HuH-7.5 (cell line): ENCODE data around the gene GSTA5.
"Not testable (repeated sequence)": the region's sequence is repeated elsewhere in the genome, so short reads cannot be mapped to it uniquely, and the experiment has no call there.

Experiments
- DNase-seq: peaks from one replicate; pipeline ENCODE4 v3.0.0; 2011; ENCODE audit warnings: low spot score

GSTA5 gene

DNA sequence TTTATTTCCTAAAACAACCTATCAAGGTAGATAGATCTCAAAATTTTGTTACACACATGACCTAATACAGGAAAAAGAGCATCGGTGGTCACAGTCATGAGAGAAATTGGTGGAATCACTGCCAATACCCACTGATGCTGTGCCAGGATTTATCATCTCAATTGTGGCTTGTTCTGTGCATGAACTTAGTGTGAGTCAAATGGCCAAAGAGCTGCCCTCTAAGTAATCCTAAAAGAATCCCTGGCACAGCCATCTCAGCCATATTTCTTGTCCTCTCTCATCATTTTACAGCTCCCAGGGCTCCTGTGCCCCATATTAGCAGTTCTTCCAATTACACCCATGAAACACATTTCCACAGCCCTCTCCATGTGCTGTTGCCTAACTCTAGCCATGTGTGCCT is 6.1 kb downstream of the GSTA5 start:
- no peak for DNase-seq

DNA sequence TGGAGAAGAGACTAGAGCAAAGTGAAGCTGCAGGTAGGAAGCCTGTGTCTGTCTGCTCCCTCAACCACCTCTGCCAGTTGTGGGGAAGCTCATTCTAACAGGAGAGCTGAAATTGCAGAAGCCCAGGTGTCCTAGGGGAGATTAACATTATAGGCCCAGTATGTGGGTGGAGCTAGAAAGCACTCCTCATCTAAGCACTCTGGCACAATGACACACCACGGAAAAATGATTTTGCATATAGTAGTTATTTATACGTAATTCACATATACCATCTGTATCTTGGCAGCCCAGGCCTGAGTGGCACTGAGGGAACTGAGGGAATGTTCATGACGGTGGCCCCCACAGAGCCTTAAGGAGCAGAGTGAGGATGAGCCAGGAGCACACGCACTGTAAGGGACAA is 9.7 kb downstream of the GSTA5 start:
- not testable (repeated sequence) for DNase-seq

DNA sequence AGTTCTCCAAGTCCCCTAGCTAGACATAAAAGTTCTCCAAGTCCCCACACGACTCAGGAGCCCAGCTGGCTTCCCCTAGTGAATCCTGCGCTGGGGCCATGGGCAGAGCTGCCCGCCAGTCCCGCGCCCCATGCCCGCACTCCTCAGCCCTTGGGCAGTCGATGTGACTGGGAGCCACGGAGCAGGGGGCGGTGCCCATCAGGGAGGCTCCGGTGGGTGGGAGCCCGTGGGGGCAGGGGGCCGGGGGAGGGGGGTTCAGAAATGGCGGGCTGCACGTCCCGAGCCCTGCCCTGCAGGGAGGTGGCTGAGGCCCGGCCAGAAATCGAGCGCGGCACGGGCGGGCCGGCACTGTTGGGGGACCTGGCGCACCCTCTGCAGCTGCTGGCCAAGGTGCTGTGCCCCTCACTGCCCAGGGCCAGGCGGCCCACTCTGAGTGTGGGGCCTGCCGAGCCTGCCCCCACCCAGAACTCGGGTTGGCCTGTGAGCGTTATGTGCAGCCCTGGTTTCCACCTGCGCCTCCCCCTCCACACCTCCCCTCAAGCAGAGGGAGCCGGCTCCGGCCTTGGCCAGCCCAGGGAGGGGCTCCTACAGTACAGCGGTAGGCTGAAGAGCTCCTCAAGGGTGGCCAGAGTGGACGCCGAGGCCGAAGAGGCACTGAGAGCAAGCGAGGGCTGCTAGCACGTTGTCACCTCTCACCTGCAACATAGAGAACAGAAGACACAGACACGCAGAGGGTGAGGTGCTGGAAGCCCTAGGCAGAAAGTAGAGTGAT is 11.4 kb downstream of the GSTA5 start:
- DNase-seq: no peak

DNA sequence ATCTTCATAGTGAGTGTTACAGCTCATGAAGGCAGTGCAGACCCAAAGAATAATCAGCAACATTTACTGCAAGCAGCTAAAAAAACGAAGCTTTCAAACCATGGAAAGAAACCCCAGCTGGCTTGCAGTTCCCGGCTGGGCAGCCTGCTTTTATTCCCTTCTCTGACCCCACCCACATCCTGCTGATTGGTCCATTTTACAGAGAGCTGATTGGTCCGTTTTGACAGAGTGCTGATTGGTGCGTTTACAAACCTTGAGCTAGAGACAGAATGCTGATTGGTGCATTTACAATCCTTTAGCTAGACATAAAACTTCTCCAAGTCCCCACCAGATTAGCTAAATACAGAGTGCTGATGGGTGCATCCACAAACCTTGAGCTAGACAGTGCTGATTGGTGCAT is 12.0 kb downstream of the GSTA5 start:
- DNase-seq: not testable (repeated sequence)

DNA sequence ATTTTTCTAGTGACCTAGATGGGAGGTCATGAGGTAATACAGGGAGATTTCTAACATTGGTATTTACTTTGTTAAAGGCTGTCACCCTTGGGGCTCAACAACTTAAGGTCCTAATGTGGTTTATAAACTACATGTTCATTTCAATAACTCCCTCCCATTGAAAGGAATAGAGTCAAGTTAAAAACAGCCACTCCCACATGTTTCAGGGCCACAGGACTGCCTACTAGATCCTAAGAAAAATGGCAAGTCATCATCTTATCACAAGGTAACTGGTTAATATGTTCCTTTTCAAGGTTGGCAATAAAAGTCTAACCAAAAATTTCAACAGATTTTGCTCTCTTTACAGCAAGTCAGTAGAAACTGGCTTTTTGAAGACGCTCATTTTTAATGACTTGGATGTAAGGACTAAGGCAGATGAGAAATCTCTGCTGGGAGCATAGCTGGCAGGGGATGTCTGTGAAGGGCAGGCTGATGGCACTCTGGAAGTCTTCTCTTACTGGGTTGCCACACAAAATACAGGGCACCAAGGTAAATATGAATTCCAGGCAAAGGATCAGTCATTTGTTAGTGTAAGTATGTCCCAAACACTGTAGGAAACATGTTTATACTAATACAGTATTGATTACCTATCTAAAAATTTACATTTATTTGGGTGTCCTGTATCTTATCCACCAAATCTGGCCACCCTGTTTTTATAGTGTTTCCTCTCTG is 13.4 kb downstream of the GSTA5 start:
- DNase-seq: not testable (repeated sequence)

DNA sequence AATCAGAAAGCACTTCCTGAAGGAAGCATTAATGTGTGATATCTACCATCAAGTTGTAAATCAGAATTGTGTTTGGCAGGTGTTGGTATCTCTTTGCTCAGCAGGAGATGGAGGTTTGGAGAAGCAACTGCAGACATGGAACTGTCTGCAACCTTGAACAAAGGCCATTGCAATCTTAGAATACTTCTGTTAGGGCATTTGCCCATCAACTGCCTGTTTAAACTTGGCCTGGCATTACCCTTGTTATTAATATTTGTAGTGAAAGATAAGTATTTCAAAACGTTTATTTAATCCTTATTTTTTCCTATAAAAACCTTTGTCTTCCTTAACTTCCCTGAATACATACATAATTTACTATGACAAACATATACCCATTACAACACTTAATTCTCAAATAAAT is 14.1 kb downstream of the GSTA5 start:
- no peak for DNase-seq

DNA sequence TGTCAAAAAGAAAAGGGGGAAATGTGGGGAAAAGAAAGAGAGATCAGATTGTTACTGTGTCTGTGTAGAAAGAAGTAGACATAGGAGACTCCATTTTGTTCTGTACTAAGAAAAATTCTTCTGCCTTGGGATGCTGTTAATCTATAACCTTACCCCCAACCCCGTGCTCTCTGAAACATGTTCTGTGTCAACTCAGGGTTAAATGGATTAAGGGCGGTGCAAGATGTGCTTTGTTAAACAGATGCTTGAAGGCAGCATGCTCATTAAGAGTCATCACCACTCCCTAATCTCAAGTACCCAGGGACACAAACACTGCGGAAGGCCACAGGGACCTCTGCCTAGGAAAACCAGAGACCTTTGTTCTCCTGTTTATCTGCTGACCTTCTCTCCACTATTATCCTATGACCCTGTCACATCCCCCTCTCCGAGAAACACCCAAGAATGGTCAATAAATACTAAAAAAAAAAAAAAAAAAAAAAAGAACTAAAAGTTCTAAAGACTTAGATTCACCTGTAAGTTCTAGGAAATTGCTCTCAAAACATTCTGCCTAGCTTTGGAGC is 14.6 kb downstream of the GSTA5 start:
- not testable (repeated sequence) for DNase-seq

DNA sequence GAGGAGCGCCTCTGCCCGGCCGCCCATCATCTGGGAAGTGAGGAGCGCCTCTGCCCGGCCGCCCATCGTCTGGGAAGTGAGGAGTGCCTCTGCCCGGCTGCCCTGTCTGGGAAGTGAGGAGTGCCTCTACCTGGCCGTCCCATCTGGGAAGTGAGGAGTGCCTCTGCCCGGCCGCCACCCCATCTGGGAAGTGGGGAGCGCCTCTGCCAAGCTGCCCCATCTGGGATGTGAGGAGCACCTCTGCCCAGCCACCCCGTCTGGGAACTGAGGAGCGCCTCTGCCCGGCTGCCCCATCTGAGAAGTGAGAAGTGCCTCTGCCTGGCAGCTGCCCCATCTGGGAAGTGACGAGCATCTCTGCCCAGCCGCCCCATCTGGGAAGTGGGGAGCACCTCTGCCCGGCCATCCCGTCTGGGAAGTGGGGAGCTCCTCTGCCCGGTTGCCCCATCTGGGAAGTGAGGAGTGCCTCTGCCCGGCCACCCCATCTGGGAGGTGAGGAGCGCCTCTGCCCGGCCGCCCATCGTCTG is 15.3 kb downstream of the GSTA5 start:
- not testable (repeated sequence) for DNase-seq

DNA sequence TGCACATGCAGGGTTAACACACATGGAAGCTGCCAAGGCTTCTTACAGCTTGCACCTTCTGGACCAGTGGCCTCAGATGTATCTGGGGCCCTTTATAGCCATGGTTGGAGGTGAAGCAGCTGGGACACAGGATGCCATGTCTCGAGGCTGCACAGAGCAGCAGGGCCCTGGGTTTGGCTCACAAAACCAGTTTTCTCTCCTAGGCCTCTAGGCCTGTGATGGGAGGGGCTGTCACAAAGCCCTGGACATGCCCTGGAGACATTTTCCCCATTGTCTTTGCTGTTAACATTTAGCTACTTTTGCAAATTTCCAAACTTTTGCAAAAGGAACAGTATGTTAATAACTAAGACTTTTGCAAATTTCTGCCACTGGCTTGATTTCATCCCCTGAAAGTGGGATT is 18.8 kb downstream of the GSTA5 start:
- DNase-seq: no peak

DNA sequence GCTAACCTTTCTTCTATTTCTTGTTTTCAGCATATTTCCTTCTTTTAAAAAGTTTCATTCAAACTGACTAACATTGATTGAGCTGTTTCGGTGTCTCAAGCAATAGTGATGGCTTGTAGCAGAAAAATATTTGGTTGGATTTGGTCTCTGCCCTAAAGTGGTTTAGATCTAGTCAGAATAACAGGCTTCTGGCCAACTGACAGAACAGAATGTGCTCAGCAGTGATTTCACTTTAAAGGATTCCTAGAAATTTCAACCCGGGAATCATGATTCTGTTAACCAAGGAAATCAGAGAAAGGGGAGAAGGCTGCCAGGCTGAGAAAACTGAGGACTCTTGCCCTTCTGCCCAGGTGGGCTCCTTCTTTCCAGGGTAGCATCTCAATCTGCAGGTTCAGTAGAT is 20.4 kb downstream of the GSTA5 start:
- no peak for DNase-seq

DNA sequence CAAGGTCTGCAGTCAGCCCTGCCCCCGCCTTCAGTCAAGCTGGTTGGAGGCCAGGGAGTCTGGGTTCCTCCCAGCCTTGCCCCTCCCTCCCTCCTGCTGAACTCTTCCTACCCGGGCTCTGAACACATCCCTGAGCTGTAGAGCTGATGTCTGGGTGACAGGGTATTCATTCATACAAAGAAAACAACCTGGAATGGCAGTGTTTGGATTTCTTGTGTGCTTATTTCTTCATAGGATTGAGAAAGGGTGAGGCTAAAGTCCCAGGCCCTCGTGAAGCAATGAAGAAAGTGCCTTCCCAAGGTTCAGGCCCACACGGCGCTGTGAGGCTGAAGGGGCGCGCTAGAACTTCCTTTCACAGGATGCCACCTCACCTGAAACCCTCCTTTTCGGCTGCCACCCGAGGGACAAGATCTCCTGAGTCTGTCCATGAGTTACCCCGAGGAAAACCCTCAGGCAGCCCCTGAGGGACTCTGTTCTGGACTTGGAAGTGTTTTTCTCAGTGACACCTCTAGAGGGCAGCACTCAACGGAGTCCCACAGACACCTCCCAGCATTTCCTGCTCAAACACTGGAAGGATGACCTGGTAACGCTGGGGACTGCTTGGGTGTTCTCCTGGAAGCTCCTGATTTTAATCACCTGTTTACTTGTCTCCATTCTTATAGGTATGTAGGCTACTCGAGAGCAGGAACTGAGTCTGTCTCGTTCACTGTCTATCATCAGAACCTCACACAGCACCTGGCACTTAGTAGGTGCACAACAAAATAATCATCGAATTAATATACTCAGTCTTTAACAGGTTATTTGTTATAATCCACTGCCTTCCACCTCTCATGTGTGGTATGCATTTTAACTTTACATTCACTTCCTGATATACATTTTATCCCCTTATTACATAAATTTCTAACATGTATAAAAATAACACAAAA is 25.2 kb downstream of the GSTA5 start:
- DNase-seq: peak; percentile 28

DNA sequence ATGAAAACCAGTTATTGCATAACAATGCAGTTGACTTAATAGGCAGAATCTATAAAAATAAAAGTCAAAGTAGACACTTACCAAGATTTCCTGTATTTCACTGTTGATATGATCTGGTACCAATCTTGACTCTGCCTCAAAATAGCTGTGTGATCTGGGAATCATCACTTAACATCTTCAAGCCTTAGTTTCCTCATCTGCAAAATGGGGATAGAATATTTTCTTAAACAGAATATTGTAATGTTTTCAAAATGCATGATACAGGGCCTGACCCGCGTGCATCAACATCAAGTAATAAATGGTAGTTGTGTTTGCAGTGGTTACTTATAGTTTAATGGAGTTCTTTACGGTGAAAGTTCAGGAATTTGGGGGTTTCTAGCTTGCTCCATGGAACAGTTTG is 26.1 kb downstream of the GSTA5 start:
- DNase-seq: not testable (repeated sequence)

DNA sequence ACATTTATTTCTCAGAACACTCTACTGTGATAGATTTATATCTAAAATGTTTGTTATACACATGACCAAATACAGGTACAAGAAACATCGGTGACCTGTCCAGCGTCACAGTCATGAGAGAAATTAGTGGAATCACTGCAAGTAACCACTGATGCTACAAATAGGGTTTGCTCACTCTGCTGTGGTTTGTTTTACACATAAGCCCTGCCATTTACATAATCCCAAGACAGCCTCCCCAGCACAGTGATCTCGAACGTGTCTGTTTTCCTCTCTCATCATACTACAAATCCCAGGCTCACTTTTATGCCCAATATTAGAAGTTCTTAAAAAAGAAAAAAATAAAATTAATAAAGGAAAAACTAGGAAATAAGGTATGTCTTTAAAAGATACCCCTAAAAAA is 30.8 kb downstream of the GSTA5 start:
- not testable (repeated sequence) for DNase-seq

DNA sequence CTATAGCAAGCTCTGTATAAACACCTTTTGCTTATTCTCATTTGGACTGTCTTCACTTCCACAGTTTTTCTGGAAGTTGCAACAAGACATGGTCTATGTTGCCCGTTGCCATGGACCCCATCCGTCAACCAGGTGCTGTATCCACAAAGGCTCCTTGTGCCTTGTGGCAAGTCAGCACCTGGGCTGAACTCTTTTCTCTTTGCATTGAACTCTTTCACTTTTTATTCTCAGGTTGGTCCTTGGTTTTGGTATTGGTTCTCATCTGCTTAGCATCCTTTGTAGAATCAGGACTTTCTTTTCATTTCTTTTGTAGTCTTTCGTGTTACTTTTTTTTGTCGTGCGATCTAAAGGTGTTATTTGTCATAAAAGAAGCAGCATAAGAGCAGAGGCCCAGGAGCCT is 32.0 kb downstream of the GSTA5 start:
- no peak for DNase-seq

DNA sequence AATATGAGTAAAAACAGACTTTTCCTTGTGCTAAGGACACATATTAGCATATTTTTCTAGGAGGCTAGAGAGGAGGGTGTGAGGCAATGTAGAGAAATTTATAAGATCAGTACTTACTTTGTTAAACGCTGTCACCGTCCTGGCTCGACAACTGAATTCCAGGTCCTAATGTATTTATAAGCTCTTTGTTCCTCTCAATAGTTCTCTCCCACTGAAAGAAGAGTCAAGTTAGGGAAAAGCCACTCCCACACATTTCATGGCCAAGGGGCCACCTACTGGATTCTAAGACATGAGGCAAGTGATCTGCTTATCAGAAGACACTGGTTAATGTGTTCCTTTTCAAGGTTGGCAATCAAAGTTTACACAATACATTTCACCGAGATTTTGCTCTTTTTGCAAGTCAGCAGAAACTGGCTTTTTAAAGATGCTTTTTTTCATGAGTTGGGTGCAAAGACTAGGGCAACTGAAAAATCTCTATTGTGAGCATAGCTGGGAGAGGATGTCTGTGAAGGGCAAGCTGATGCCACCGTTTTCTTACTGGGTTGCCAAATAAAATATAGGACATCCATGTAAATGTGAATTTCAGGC is 36.9 kb downstream of the GSTA5 start, which contains the start of gene GSTA1:
Gene GSTA1, minus strand, starts transcription at position 149 of the 588 bp plus-strand sequence. CDS start 4,549 bp downstream, outside the sequence.
- not testable (repeated sequence) for DNase-seq

DNA sequence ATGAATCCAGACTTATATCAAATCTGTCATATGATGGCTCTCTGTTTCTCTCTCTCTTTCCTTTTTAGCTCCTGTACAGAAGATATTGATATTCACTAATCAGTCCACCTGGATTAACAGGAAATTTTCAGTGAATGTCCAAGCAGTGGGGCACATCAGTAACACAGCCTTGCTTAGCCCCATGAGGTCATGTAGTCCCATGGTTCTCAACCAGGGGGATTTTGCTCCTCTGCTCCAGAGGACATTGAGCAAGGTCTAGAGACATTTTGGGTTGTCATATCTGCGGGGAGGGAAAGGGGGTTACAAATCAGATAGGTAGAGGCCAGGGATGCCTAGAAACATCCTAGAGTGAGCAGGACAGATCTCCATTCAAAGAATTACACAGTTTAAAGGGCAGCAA is 37.8 kb downstream of the GSTA5 start:
- DNase-seq: no peak

DNA sequence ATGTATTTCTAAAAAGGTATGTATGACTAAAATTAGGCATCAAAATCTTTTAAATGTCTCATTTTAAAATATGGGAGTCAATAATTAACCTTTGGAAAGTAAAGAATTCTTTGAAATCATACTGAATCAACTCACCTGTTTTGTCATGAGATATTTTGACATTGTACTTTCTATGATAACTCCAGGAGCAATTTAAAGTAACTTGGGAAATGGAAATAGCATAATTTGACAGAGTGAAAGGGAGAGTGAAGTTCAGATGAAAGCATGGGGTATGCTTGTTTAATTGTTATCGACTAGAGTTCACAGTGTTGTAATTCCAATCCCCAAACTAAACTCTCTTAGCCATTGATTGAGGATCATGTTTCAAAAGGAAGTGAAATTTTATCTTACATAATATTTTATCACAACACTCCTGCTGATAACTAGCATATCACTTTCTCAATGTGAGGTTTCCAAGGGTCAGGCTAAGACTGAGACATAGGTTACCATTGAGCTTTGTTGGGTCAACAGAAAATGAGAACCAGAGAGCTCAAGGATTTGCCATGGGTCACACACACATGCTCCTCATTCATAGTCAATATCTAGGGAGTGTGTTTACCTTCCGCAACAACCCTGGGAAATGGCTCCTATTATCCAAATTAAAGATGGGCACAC is 39.3 kb downstream of the GSTA5 start:
- no peak for DNase-seq

DNA sequence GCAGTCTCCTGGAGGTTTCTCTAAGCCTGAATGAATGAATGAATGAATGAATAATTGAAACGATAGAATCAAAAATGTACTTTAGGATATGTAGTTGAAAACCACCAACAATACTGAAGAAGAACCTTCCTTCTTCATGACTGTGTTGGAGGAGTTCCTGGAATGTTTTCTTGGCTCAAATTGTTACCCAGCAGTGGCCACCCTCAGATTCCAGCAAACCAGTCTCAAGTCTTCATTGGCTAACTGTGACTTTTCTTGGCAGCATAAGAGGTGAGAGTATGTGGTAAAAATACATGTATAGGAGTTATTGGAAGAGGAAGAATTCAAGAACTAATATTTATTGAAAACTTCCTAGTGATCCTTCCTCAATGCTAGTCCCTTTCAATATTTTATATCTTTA is 41.3 kb downstream of the GSTA5 start:
- DNase-seq: not testable (repeated sequence)

DNA sequence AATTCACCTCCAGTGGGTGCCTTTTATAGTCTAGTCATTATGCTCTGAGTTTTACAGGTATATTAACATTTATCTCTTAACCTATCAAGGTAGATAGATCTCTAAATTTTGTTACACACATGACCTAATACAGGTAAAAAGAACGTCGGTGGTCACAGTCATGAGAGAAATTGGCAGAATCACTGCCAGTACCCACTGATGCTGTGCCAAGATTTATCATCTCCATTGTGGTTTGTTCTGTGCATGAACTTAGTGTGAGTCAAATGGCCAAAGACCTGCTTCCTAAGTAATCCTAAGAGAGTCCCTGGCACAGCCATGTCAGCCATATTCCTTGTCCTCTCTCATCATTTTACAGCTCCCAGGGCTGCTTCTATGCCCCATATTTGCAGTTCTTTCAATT is 46.2 kb downstream of the GSTA5 start:
- not testable (repeated sequence) for DNase-seq

DNA sequence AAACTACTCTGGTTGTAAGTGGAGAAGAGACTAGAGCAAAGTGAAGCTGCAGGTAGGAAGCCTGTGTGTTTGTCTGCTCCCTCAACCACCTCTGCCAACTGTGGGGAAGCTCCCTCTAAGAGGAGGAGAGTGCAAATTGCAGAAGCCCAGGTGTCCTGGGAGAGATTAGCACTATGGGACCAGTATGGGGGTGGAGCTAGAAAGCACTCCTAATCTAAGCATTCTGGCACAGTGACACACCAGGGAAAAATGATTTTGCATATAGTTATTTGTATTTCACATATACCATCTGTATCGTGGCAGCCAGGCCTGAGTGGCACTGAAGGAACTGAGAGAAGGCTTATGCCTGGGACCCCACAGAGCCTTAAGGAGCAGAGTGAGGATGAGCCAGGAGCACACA is 49.8 kb downstream of the GSTA5 start:
- no peak for DNase-seq

DNA sequence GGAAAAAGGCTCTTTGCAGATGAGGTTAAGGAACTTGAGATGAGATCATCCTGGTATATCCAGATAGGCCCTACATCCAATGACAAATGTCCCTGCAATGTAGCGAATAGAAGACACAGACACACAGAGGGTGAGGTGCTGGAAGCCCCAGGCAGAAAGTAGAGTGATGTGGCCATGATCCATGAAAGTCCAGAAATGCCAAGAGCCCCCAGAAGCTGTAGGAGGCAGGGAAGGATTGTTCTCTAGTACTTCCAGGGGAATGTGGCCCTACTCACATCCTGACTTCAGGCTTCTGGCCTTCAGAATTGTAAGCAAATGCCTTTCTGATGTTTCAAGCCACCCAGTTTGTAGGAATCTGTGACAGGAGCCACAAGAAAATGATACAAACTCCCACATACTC is 51.0 kb downstream of the GSTA5 start:
- DNase-seq: not testable (repeated sequence)
